ENCODE measurements around the gene SLC24A3.

DNA sequence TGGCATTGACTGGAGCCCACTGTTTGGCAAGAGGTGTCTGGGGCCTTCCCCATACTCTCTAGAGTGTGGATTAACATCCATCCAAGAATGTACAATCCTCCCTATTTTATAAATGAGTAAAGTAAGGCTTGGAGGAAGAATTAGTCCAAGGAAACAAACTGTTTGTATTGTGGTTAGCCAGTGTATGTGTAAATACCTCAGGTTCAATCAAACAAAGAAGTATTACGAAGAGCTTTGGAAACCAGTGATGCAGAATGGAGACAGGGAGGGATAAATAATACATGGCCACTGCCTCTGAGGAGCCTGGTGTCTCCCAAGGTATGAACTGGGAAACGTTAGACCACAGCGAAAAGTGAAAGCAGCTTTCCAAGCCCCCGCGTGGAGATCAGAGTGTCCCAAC is 319.0 kb downstream of the SLC24A3 start:
- TF ChIP-seq CTCF (IDR thresholded peaks at IDR 0.05) (no peak), POLR2AphosphoS5 (IDR thresholded peaks at IDR 0.05; ENCODE audit: low read depth, low read length) (no peak), SIN3A (IDR thresholded peaks at IDR 0.05; ENCODE audit: borderline replicate concordance, insufficient read depth, low read depth, low read length) (no peak), REST (IDR thresholded peaks at IDR 0.05; ENCODE audit: insufficient read depth in 1 of 2, low read depth in 2 of 2, low read length in 1 of 2) (no peak)

Measured in Panc1 (cell line).